GM12878 (cell line): ENCODE data around the gene RPUSD2.
A peak's percentile ranks its signal among the peaks of the same experiment; 100 is the strongest.

Experiments
- HDAC2 ChIP-seq: fragments of 200-600 bp; sonication (generic); IDR thresholded peaks from 2 replicates; pipeline ENCODE4 v1.6.1; 2017
- POLR2A ChIP-seq: IDR thresholded peaks from 2 replicates; pipeline ENCODE4 v1.6.1; 2011; ENCODE audit warnings: low read depth, mild to moderate bottlenecking, low read length
- ZNF274 ChIP-seq: IDR thresholded peaks from one replicate; pipeline ENCODE4 v1.8.0; 2011; ENCODE audit not compliant: insufficient read length, insufficient read depth
- ZNF384 ChIP-seq: IDR thresholded peaks from 2 replicates; pipeline ENCODE4 v1.6.1; 2012; ENCODE audit warnings: low read depth, mild to moderate bottlenecking, low read length, improper control_type of control experiment, borderline replicate concordance

DNA sequence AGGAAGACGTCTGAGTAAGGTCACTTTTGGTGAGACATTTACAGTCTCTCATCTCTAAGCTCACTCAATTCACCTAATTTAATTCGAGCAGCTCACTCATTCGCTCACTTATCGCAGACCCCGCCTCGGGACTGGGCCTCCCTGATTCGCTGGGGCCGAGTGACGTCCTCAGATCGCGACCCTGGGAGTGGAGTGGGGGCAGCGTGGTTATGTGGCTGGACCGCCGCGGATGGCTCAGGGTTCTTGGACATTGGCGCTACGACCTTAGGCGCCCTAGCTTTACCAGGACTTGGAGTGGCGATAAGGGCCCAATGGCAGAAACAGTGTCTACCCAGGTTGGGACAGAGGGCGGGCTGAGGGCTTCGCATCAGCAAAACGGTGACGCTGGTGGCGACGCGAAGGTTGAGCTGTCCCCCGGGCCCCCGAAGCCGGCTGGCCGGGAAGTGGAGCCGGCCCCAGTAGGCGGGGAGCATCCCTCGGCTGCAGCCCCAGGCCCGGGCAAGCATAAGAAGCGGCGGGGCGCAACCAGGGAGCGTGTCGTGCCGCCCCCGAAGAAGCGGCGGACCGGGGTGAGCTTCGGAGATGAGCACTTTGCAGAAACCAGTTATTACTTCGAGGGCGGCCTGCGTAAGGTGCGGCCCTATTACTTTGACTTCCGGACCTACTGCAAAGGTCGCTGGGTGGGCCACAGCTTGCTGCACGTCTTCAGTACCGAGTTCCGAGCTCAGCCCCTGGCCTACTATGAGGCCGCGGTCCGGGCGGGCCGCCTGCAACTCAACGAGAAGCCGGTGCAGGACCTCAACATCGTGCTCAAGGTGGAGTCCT is at the start of gene RPUSD2:
- peak; percentile 93 for TF ChIP-seq POLR2A
- no peak for TF ChIP-seq ZNF274
- no peak for TF ChIP-seq HDAC2
- no peak for TF ChIP-seq ZNF384
